OCI-M1 (cell line): ENCODE results near the gene SFXN3.
"Not testable (repeated sequence)": the region's sequence is repeated elsewhere in the genome, so short reads cannot be mapped to it uniquely, and the experiment has no call there.

Experiments
- DNase-seq: peaks from one replicate; lab custom pipeline; 2025; lab: John Stamatoyannopoulos, UW

SFXN3 gene

DNA sequence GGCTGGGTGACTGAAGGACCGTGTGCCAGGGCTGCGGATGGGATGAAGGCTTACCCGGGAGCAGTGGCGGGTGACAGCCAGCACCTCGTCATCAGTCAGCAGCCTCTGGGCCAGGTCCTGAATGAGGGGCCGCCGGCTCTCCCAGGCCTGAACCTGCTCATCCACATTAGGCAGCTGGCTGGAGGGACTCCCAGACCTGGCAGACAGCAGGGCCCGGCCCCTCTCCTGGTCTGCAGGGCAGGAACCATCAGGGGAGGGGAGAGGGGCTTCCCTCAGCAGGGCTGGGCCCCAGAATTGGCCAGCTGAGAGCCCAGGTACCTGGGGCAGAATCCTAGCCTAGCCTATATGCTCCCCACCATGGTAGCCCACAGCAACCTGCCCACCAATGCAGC, 15.5 kb upstream of the SFXN3 start:
- no peak for DNase-seq

DNA sequence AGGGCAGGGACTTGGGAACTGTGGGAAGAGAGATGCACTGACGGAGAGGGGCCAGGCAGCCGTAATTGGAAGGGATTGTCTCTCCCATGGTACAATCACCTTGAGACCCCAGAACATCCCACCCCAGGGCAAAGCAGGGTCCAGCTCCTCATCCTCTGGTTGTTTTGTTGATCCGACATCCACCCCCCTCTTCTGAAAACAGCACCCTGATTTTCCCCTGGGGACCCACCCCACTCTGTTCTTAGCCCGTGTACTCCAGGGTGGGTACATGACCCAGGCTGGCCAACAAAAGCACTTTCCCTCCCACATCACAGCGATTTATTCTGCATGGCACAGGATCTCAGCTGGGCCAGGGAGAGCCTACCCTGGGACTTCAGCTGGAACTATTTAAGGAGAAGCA, 14.2 kb upstream of the SFXN3 start:
- no peak for DNase-seq

DNA sequence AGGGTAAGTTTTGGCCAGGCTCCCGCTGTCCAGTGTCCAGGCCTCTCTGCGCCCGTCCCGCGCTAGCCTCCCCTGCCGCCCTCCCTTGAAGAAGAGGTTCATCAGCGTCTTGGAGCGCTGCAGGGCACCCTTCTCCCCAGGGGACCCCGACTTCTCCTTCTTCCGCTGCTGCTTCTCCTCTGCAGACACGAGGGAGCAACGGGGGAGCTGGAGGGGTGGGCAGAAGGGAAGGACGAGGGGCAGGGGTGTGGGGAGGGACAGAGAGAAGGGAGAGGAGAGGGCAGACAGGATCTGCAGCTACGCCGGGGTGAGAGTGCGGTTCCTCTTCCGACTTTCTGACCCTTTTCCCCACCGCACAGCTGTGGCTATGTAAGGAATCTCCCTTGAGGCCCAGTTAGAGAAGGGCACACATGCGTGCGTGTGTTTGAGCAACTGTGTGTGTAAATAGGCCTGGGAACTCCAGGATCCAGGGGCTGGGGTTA, 12.9 kb upstream of the SFXN3 start:
- no peak for DNase-seq

DNA sequence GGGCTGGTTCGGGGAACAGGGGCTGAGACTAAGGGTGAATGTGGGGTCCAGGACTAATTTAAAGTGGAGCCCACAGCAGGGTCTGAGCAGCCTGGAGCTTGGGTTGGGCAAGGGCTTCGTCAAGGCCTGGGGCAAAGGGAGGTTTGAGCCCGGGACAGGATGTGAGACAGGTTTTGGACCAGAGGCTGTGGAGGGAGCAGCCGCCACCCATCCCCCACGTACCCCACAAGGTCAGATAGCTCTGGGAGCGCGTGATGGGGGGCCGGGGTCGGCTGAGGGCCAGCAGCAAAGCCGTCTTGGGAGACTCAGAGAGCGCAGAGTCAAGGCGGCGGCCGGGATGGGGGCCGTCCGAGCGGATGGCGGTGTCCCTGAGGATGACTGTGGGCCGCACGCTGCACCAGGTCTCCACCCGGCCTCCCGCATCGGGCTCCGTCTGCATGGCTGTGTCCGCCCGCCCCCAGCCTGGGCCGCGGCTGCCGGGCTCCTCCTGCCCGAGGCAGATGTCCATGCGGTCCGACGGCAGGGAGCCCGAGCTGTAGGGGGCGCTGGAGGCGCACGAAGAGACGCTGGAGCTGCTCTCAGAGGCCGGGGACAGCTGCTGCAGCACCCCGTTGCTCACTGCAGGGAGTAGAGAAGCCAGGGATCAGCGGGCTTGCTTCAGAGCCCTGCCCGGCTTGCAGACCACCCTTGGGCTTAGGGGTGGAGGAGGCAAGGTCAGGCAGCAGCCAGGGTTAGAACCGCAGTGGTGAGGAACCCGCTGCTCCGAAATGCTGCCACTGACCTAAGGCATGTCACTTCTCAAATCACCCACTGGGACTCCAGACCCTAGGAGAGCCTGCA, 12.2 kb upstream of the SFXN3 start:
- DNase-seq, result peak; percentile 95

GRCh38 chr10:101019440-101019703, 11.7 kb upstream of the SFXN3 start:
- DNase-seq, result no peak

GRCh38 chr10:101020427-101021075, 10.5 kb upstream of the SFXN3 start:
- DNase-seq, result no peak

DNA sequence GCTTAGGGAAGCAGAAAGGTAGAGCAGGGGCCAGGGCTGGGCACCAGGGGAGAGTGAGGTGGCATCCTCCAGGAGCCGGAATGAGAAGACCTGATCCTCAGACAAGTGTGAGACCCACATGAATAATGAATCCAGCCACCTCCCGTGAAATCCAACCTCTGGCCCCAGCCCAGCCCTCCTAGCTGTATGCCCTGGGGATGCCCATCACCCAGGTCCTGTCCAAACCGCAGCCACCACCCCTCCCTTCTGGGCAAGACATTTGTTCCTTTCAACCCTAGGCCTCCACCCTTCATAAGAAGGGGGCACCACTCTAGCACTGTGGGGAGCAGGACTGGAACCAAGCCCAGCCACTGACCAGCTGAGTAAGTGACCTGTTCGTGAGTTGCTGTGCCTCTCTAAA, 9.8 kb upstream of the SFXN3 start:
- no peak for DNase-seq

DNA sequence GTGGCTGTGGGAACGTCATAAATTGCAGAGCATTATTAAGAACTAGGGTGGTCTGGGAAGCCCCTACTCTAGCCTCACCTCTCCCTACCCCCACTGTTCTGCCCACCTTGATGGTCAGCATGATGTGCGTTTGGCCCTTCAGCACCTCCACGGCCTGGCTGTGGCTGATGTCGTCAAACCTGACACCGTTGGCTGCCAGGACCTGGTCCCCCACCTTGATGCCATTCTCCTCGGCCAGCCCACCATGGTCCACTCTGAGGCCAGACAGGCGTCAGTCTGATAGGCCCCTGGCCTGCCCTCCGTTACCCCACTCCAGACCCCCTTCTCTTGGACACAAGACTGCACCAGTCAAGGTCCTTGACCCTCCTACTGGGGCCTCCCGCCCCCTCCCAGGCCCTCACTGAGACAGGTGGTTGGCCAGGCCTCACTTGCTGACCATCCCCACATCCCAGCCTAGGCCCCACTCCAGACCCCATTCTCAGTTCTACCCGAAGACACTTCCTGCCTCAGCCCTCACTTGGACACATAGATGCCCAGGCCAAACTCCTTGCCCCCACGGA, 9.3 kb upstream of the SFXN3 start:
- no peak for DNase-seq

- DNase-seq, result no peak
Measured at GRCh38 chr10:101022967-101023705, 7.9 kb upstream of the SFXN3 start.

DNA sequence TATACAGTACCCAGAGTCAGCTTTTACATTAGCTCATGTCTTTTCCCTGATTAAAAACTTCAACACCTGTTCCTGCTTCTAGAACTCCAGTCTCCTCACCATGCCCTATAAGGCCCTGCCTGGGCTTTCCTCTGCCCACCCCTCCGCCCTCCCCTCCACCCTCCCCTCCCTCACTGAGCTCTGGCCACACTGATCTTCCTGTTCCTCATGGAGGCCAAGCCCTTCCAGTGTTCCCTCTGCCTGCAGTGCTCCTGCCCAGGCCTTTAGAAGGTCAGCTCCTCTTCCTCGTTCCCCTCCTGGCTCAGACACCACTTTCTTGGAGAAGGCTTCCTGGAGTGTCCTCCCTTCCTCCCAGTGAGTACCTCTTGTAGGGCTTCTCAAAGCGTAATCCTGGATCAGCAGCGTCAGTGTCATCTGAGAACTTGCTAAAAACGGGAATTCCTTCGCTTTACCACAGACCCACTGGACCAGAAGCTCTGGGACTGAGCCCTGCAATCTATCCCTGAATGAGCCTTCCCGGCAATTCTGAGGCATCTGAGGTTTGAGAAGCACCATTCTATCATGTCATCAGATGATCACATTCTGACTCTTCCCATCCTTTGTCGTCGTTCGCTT, 3.8 kb upstream of the SFXN3 start:
- DNase-seq, result no peak

DNA sequence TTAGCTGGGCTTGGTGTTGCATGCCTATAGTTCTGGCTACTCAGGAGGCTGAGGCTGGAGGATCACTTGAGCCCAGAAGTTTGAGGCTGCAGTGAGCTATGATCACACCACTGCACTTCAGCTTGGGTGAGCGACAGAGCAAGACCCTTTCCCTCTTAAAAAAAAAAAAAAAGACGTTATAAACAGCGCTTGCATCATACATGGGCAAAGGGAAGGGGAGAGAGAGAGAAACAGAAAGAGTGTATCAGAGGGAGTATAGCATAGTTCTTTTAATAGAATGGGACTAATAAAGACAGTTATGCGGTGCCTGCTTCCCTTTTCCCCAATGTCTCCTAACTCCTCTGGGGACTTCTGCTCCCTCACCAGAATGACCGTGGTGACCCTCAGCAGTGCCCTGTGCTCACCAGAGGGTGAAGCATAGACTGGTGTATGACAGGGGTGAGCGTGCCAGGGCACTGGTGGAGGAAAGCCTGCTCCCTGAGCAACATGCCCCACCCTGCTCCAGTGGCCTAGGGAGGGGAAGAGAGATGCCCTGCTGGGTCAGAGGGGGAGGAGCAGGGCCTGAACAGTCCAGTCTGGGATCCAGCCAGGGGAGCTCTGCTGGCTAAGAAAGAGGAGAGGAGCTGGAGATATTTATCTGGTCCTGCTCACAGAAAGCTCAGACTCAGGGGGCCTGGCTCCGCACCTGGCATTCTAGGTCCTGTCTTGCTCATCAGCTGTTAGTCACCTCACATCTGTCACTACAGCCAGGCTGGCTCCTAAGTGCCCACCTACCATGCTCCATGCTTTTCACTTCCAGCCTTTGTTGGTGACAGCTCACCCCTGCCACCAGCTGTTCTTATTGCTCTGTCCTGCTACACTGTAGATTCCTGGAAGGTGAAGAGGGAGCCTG, 2.3 kb upstream of the SFXN3 start:
- DNase-seq, result peak; percentile 35

- DNase-seq, result no peak
Measured at GRCh38 chr10:101029520-101030295, 1.3 kb upstream of the SFXN3 start.

- DNase-seq, result no peak
Measured at GRCh38 chr10:101030496-101031127, 422 bp upstream of the SFXN3 start.

- peak; percentile 78 for DNase-seq
Measured at GRCh38 chr10:101031796-101032636, 982 bp downstream of the SFXN3 start.

DNA sequence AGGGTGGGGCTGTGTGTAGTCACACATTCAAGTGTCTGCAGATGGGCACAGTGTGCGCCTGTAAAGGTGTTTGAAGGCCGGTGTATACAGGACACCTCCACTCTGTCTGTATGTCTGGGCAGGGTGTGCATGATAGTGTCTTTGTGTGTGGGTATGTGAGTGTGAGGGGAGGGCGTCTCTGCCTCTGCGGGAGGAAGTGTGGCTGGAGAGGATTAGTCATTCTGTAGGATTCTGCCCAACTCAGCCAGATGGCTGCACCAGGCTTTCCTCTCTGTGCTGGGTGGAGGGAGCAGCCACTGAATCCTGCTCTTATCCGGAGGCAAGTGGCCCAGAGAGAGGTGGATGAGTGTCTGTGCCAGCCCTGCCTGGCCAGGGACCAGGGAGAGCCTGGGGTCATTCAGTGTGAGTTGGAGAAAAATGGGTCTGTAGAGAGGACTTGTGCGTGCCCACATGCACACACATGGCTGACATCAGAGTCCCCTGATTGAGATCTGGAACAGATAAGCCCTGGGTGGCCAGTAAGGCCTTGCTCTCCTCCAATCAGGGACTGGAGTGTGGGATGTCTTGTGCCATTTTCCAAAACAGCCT, 1.7 kb downstream of the SFXN3 start:
- DNase-seq, result peak; percentile 84

DNA sequence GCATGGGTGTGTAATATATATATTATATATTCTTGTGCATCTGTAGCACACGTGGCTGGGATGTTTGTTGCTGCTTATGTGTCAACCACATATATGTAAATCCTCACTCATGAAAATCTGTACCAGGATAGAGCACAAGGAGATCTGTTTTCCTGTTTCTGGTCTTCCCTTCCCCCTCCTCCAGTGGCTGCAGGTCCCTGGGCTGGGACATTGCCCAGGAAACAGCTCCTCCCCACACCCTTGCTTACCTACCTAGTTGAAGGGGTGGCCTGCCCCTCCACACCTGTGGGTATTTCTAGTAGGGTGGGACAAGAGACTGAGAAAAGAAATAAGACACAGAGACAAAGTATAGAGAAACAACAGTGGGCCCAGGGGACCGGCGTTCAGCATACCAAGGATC, 2.2 kb downstream of the SFXN3 start:
- DNase-seq, result no peak

DNA sequence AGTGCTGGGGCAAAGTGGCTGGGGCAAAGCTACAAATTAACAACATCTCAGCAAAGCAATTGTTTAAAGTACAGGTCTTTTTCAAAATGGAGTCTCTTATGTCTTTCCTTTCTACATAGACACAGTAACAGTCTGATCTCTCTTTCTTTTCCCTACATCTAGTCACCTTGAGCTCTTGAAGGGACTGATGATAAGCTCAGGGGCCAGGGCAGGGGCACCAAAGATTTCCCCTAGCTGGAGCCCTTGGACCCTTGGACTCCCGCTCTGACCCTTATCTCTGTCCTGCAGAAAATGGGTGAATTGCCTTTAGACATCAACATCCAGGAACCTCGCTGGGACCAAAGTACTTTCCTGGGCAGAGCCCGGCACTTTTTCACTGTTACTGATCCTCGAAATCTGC, 3.4 kb downstream of the SFXN3 start:
- DNase-seq, result not testable (repeated sequence)

DNA sequence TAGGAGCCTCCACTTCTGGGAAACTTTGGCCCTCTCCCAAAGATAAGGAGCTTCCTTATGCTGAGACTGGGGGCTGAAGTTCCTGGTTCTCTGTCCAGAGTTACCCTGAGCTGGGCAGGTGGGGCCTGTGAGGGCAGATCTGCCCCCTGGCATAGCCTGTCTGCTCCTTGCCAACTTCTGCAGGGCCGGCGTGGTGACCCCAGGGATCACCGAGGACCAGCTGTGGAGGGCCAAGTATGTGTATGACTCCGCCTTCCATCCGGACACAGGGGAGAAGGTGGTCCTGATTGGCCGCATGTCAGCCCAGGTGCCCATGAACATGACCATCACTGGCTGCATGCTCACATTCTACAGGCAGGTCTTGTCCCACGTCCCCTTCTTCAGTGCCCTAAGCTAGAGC, 4.3 kb downstream of the SFXN3 start:
- no peak for DNase-seq
